Panc1 (cell line): ENCODE results near the gene C7. TPM values are rescaled to one million over a fixed set of nuclear protein-coding genes. Genes with fewer than 3 reads are reported as not detected.

Experiments used
- ATAC-seq: fragments of 200-7000 bp; cut with Tn5 transposase; 2 replicates; pipeline ENCODE4 v1.9.1; 2020; ENCODE audit warnings: mild to moderate bottlenecking, moderate library complexity
- BruUV-seq: library from RNA; stranded (reverse); fragments of 400-500 nt; replicated peaks from 2 replicates; lab custom pipeline; 2021; lab: Mats Ljungman, UMichigan
- CTCF ChIA-PET: fragments of 300-600 bp; sonication (Branson Sonifier 250); formaldehyde crosslinking; loops from one replicate; lab custom pipeline; 2022; ENCODE audit warnings: antibody characterized with exemption; lab: Charles Lee
- POLR2A ChIA-PET: fragments of 300-600 bp; sonication (Branson Sonifier 250); formaldehyde crosslinking; loops from one replicate; lab custom pipeline; 2022; ENCODE audit warnings: antibody characterized with exemption; lab: Charles Lee
- DNase-seq: peaks from one replicate; pipeline ENCODE4 v3.0.0-alpha.2; 2010; ENCODE audit warnings: low read depth, low spot score
- H3K27ac ChIP-seq: 2 replicates; pipeline ENCODE4 v1.5.1; 2011; ENCODE audit warnings: mild to moderate bottlenecking, low read length, inconsistent platforms
- H3K27me3 ChIP-seq: fragments of 200-500 bp; sonication (Bioruptor generic); 2 replicates; pipeline ENCODE4 v1.6.0; 2014; ENCODE audit warnings: low read length, inconsistent platforms; ENCODE audit not compliant: control insufficient read depth, insufficient read depth
- H3K36me3 ChIP-seq: fragments of 200-500 bp; sonication (Bioruptor generic); 2 replicates; pipeline ENCODE4 v1.5.1; 2014; ENCODE audit warnings: inconsistent platforms, mild to moderate bottlenecking, low read length, moderate library complexity; ENCODE audit not compliant: control insufficient read depth, insufficient read depth
- H3K4me1 ChIP-seq: 2 replicates; pipeline ENCODE4 v1.5.1; 2011; ENCODE audit warnings: inconsistent platforms, mild to moderate bottlenecking, low read length, moderate library complexity; ENCODE audit not compliant: control insufficient read depth, insufficient read depth
- H3K4me3 ChIP-seq, 2 experiments: 2 replicates each; pipeline ENCODE4 v1.5.1; 2011 to 2012; ENCODE audit warnings: low read depth in 2 of 2, low read length in 2 of 2, mild to moderate bottlenecking in 2 of 2, inconsistent platforms in 1 of 2, moderate library complexity in 1 of 2
- H3K9me3 ChIP-seq: fragments of 200-500 bp; sonication (Bioruptor generic); 2 replicates; pipeline ENCODE4 v1.5.1; 2014; ENCODE audit warnings: low read depth, mild to moderate bottlenecking, inconsistent platforms, low read length, moderate library complexity; ENCODE audit not compliant: control insufficient read depth, insufficient read depth
- POLR2AphosphoS5 ChIP-seq: IDR thresholded peaks from 2 replicates; pipeline ENCODE4 v1.6.1; 2012; ENCODE audit warnings: mild to moderate bottlenecking, low read depth, low read length, moderate library complexity
- SIN3A ChIP-seq: IDR thresholded peaks from 2 replicates; pipeline ENCODE4 v1.6.1; 2012; ENCODE audit warnings: low read depth, mild to moderate bottlenecking, low read length, moderate library complexity, borderline replicate concordance; ENCODE audit not compliant: insufficient read depth
- TCF7L2 ChIP-seq: IDR thresholded peaks from 2 replicates; pipeline ENCODE4 v1.6.1; 2011; ENCODE audit warnings: mild to moderate bottlenecking, low read depth, low read length, inconsistent platforms
- in situ Hi-C: cut with HindIII; loops from 2 replicates; pipeline ENCODE4 v1.10.0; 2016; ENCODE audit warnings: low sequenced_read_pairs, low pct_unique_long_range_greater_than_20kb
- intact Hi-C: fragments of 100-400 bp; cut with micrococcal nuclease; formaldehyde crosslinking; loops from one replicate; pipeline ENCODE4 v1.10.0; 2022; ENCODE audit not compliant: unreplicated experiment
- total RNA-seq: library from RNA; stranded (reverse); gene quantifications from one replicate; pipeline ENCODE4 v1.2.1, GENCODE V29; 2021; ENCODE audit not compliant: unreplicated experiment
- TF ChIP-seq, protein P1 (sequence below), 2 experiments: IDR thresholded peaks; 2 replicates each; pipeline ENCODE4 v1.6.1; 2011 to 2012; ENCODE audit warnings: low read depth in 2 of 2, control low read depth in 1 of 2, low read length in 1 of 2, mild to moderate bottlenecking in 1 of 2, moderate library complexity in 1 of 2; ENCODE audit not compliant: insufficient read depth in 1 of 2
- TF ChIP-seq, protein P2 (sequence below): fragments of 450-650 bp; IDR thresholded peaks from 2 replicates; pipeline ENCODE4 v1.5.1; 2017; ENCODE audit warnings: mild to moderate bottlenecking

C7 gene
- total RNA-seq, 1 experiment from 2014 or later: 1.4 TPM

DNA sequence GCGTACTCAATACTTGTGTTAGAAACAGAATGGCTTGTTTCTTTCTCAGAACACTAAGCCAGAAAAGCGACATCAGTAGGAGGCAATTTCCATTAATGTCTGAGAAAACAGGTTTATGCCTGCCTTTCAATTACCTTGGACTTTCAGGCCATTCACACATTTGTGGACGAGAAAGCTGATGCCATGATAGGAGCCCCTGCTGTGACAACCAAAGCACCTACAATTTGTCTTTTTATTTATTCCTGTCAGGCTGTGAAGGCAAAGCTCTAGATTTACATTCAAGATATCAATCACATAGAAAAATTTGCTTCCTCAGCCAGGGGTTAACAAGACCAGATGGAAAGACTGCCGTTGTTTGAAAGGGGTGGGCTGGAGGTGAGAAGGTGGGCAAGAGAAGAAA lies 76.2 kb downstream of the C7 start:
- Histone ChIP-seq H3K27me3 (no peaks in the 10 kb centered on the region), H3K4me1 (no peaks in the 10 kb centered on the region), H3K36me3 (no peaks in the 10 kb centered on the region), H3K27ac (no peak overlapping the region), H3K9me3 (no peaks in the 10 kb centered on the region), H3K4me3 (no peak overlapping the region)
- DNase-seq (no peak), ATAC-seq (no peak)
- in situ Hi-C loops: no loop called here
- TF ChIP-seq, protein P1, sequence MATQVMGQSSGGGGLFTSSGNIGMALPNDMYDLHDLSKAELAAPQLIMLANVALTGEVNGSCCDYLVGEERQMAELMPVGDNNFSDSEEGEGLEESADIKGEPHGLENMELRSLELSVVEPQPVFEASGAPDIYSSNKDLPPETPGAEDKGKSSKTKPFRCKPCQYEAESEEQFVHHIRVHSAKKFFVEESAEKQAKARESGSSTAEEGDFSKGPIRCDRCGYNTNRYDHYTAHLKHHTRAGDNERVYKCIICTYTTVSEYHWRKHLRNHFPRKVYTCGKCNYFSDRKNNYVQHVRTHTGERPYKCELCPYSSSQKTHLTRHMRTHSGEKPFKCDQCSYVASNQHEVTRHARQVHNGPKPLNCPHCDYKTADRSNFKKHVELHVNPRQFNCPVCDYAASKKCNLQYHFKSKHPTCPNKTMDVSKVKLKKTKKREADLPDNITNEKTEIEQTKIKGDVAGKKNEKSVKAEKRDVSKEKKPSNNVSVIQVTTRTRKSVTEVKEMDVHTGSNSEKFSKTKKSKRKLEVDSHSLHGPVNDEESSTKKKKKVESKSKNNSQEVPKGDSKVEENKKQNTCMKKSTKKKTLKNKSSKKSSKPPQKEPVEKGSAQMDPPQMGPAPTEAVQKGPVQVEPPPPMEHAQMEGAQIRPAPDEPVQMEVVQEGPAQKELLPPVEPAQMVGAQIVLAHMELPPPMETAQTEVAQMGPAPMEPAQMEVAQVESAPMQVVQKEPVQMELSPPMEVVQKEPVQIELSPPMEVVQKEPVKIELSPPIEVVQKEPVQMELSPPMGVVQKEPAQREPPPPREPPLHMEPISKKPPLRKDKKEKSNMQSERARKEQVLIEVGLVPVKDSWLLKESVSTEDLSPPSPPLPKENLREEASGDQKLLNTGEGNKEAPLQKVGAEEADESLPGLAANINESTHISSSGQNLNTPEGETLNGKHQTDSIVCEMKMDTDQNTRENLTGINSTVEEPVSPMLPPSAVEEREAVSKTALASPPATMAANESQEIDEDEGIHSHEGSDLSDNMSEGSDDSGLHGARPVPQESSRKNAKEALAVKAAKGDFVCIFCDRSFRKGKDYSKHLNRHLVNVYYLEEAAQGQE (IDR thresholded peaks at IDR 0.05; ENCODE audit: insufficient read depth in 1 of 2, low read depth in 2 of 2, low read length in 1 of 2): no peak
- no peak for TF ChIP-seq POLR2AphosphoS5
- TF ChIP-seq, protein P2, sequence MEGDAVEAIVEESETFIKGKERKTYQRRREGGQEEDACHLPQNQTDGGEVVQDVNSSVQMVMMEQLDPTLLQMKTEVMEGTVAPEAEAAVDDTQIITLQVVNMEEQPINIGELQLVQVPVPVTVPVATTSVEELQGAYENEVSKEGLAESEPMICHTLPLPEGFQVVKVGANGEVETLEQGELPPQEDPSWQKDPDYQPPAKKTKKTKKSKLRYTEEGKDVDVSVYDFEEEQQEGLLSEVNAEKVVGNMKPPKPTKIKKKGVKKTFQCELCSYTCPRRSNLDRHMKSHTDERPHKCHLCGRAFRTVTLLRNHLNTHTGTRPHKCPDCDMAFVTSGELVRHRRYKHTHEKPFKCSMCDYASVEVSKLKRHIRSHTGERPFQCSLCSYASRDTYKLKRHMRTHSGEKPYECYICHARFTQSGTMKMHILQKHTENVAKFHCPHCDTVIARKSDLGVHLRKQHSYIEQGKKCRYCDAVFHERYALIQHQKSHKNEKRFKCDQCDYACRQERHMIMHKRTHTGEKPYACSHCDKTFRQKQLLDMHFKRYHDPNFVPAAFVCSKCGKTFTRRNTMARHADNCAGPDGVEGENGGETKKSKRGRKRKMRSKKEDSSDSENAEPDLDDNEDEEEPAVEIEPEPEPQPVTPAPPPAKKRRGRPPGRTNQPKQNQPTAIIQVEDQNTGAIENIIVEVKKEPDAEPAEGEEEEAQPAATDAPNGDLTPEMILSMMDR: no peak
- TF ChIP-seq TCF7L2: no peak
- no peak for TF ChIP-seq SIN3A
- no TSS peak for BruUV-seq
- ChIA-PET CTCF (no interaction called here), POLR2A (no interaction called here)
- intact Hi-C loops: no loop called here

DNA sequence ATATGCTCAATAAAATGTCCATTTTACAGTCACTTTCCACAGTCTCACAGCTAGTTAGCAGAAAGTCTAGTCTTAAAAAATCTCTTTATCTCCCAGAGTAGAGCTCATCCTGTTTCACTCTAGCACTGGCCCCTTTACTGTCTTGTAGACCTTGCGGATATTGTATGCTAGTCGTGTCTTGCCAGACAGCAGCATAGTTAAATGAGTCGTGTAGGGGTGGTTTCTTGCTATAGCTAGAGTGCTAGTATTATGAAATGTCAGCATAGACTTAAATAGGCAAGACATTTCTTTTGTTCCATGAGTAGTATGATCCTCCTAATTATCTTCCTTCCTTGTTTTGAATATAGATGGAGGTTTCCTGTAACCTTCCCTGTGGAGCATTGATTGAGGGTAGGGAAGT lies 77.4 kb downstream of the C7 start:
- Histone ChIP-seq H3K4me3 (no peak overlapping the region), H3K27me3 (no peaks in the 10 kb centered on the region), H3K4me1 (no peaks in the 10 kb centered on the region), H3K9me3 (no peaks in the 10 kb centered on the region), H3K27ac (no peak overlapping the region), H3K36me3 (no peaks in the 10 kb centered on the region)
- intact Hi-C loops: no loop called here
- ChIA-PET CTCF (no interaction called here), POLR2A (no interaction called here)
- no peak for TF ChIP-seq TCF7L2
- in situ Hi-C loops: no loop called here
- no peak for ATAC-seq
- no peak for DNase-seq
- no TSS peak for BruUV-seq

DNA sequence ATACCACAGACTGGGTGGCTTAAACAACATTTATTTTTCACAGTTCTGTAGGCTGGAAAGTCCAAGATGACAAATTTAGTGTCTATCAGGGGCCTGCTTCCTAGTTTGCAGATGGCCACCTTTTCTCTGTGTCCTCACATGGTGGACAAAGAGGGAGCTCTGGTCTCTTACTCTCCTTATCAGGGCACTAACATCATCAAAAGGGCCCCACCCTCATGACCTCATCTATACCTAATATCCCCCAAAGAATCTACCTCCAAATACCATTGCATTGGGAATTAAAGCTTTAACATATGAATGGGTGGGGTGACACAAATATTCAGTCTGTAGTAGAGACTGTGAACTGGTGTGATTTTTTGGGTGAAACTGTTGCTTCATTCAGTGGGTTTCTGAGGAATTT lies 78.1 kb downstream of the C7 start:
- TF ChIP-seq SIN3A (no peak), TCF7L2 (no peak), POLR2AphosphoS5 (no peak)
- TF ChIP-seq, protein P2: no peak
- TF ChIP-seq, protein P1 (IDR thresholded peaks at IDR 0.05; ENCODE audit: insufficient read depth in 1 of 2, low read depth in 2 of 2, low read length in 1 of 2): no peak
- intact Hi-C loops: no loop called here
- no peak overlapping the region for H3K27ac ChIP-seq
- H3K27me3 ChIP-seq: no peaks in the 10 kb centered on the region
- no TSS peak for BruUV-seq
- ATAC-seq (no peak), DNase-seq (no peak)
- H3K4me3 ChIP-seq: no peak overlapping the region
- H3K36me3 ChIP-seq: no peaks in the 10 kb centered on the region
- POLR2A ChIA-PET: no interaction called here
- no peaks in the 10 kb centered on the region for H3K4me1 ChIP-seq
- H3K9me3 ChIP-seq: no peaks in the 10 kb centered on the region
- CTCF ChIA-PET: no interaction called here
- in situ Hi-C loops: no loop called here
